HepG2 (cell line): ENCODE results near the gene TPI1.

Experiments used
- ARNTL ChIP-seq: sonication (generic); formaldehyde crosslinking; IDR thresholded peaks from 2 replicates; pipeline ENCODE4 v1.4.0; 2020; ENCODE audit warnings: mild to moderate bottlenecking, missing genetic modification reagents
- KDM1A ChIP-seq: IDR thresholded peaks from 2 replicates; pipeline ENCODE4 v1.6.1; 2016; ENCODE audit warnings: missing compliant biosample characterization
- KLF6 ChIP-seq: IDR thresholded peaks from 2 replicates; pipeline ENCODE4 v1.8.0; 2016; ENCODE audit warnings: missing biosample characterization, missing genetic modification reagents
- LRRFIP1 ChIP-seq: sonication (generic); formaldehyde crosslinking; conservative IDR thresholded peaks from 2 replicates; pipeline ENCODE4 v1.4.0; 2020; ENCODE audit warnings: missing genetic modification reagents
- RFX5 ChIP-seq: IDR thresholded peaks from 2 replicates; pipeline ENCODE4 v1.6.1; 2011; ENCODE audit warnings: low read depth, low read length, improper control_type of control experiment
- TCF12 ChIP-seq, 2 experiments: fragments of 450-650 bp in 1 of 2; sonication (generic) in 1 of 2; formaldehyde crosslinking in 1 of 2; IDR thresholded peaks; 2 replicates each; pipeline versions ENCODE4 v1.6.1 to v1.8.0; 2017 to 2022; ENCODE audit warnings: antibody characterized with exemption in 1 of 2, mild to moderate bottlenecking in 1 of 2, missing genetic modification reagents in 1 of 2, moderate library complexity in 1 of 2
- ZNF780A ChIP-seq: sonication (generic); formaldehyde crosslinking; IDR thresholded peaks from 2 replicates; pipeline ENCODE4 v1.8.0; 2022; ENCODE audit warnings: mild to moderate bottlenecking, missing genetic modification reagents, moderate library complexity

GRCh38 chr12:6914947-6915788, 47.8 kb downstream of the TPI1 start:
- TF ChIP-seq LRRFIP1 (CRISPR knock-in tag) = no peak
- TF ChIP-seq TCF12 (IDR thresholded peaks at IDR 0.05) = no peak
- TF ChIP-seq TCF12 (CRISPR knock-in tag; IDR thresholded peaks at IDR 0.05) = no peak
- TF ChIP-seq KLF6 = no peak
- TF ChIP-seq ZNF780A (CRISPR knock-in tag) = no peak
- no peak for TF ChIP-seq RFX5
- no peak for TF ChIP-seq ARNTL (CRISPR knock-in tag)
- no peak for TF ChIP-seq KDM1A (CRISPR knock-in tag)
